ENCODE data around the gene METTL25B. TPM values are rescaled to one million over a fixed set of nuclear protein-coding genes. Genes with fewer than 3 reads are reported as not detected.

The METTL25B gene
- total and polyA plus RNA-seq, 2 of the 13 experiments (the other 11 are each of a cell fraction or from before 2014, with no cell fraction given), result 11.9 to 24.0 TPM

DNA sequence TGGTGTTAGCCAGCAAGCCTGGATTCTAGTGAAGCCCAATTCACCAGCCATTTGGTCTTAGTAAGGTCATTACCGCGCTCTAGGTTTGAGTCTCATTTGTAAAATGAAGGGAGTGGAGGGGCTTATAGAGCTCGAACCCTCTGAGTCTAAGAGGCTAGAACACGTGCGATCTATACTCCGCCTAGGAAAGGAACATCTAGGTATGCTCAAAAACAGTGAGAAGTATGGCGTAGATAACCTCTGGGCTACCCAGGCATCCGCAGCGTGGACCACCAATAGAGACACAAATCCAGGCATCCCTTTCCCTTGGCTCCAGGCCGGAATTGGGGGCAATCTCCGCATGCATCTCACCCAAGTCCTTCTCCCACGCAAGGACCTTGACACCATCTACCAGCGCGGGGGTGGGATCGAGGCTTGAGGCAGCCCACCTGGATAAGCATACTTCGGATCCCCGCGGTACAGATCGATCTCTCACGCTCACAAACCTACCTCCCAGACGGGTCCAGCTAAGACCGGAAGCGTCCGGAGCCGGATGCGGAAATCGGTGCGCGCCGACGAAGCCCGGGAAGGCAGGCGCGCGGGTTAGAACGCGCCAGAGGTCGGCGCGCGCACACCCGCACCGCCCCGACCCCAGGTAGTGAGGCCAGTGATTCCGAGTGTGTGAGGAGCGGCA lies at the start of gene METTL25B (continued):
- TF ChIP-seq ZBTB38 (CRISPR knock-in tag; IDR thresholded peaks at IDR 0.05) (peak; percentile 12; the same call in 1 of the 2 replicates), SP2 (CRISPR knock-in tag; IDR thresholded peaks at IDR 0.05) (no peak), ZNF143 (CRISPR knock-in tag; IDR thresholded peaks at IDR 0.05) (peak; percentile 28), GABPA (IDR thresholded peaks at IDR 0.05; ENCODE audit: low read depth, low read length) (peak; percentile 83), GABPA (CRISPR knock-in tag; IDR thresholded peaks at IDR 0.05; ENCODE audit: low read depth) (peak; percentile 93), IRX3 (CRISPR knock-in tag; IDR thresholded peaks at IDR 0.05; ENCODE audit: borderline replicate concordance, low read depth) (no peak), YY1 (IDR thresholded peaks at IDR 0.05; ENCODE audit: insufficient read depth, insufficient replicate concordance, low read depth, low read length) (peak; percentile 27), KLF11 (CRISPR knock-in tag; IDR thresholded peaks at IDR 0.05) (0 out of 2 replicates have a peak, but pooled peaks have one; percentile 14), SIN3A (IDR thresholded peaks at IDR 0.05; ENCODE audit: borderline replicate concordance, low read depth, low read length) (peak; percentile 72; the same call in 1 of the 2 replicates), ZSCAN25 (CRISPR knock-in tag; IDR thresholded peaks at IDR 0.05) (0 out of 2 replicates have a peak, but pooled peaks have one; percentile 24), NFYC (CRISPR knock-in tag; IDR thresholded peaks at IDR 0.05) (peak; percentile 13; the same call in 1 of the 2 replicates), ZBTB21 (CRISPR knock-in tag; IDR thresholded peaks at IDR 0.05) (no peak), HCFC1 (IDR thresholded peaks at IDR 0.05; ENCODE audit: low read depth, low read length) (peak; percentile 56), TBX3 (IDR thresholded peaks at IDR 0.05; ENCODE audit: borderline replicate concordance) (no peak), TBX2 (CRISPR knock-in tag; IDR thresholded peaks at IDR 0.05; ENCODE audit: borderline replicate concordance) (peak; percentile 17; the same call in 1 of the 2 replicates), MYNN (CRISPR knock-in tag; IDR thresholded peaks at IDR 0.05; ENCODE audit: low read depth) (0 out of 2 replicates have a peak, but pooled peaks have one; percentile 63), ASH2L (IDR thresholded peaks at IDR 0.05; ENCODE audit: insufficient read length, low read depth, low read length) (peak; percentile 58), SP5 (CRISPR knock-in tag; IDR thresholded peaks at IDR 0.05; ENCODE audit: borderline replicate concordance, low read depth) (no peak), RAD21 (CRISPR knock-in tag; IDR thresholded peaks at IDR 0.05) (no peak), REPIN1 (CRISPR knock-in tag; IDR thresholded peaks at IDR 0.05; ENCODE audit: borderline replicate concordance, low read depth) (peak; percentile 44; the same call in 1 of the 2 replicates), YEATS2 (CRISPR knock-in tag; IDR thresholded peaks at IDR 0.05; ENCODE audit: borderline replicate concordance) (peak; percentile 58; the same call in 1 of the 2 replicates), ELF1 (CRISPR knock-in tag; IDR thresholded peaks at IDR 0.05) (peak; percentile 86; the same call in 1 of the 2 replicates), CBX1 (IDR thresholded peaks at IDR 0.05; ENCODE audit: low read depth) (no peak)
- TF ChIP-seq, protein P1, sequence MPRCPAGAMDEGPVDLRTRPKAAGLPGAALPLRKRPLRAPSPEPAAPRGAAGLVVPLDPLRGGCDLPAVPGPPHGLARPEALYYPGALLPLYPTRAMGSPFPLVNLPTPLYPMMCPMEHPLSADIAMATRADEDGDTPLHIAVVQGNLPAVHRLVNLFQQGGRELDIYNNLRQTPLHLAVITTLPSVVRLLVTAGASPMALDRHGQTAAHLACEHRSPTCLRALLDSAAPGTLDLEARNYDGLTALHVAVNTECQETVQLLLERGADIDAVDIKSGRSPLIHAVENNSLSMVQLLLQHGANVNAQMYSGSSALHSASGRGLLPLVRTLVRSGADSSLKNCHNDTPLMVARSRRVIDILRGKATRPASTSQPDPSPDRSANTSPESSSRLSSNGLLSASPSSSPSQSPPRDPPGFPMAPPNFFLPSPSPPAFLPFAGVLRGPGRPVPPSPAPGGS (CRISPR knock-in tag; IDR thresholded peaks at IDR 0.05), result peak; percentile 63
- TF ChIP-seq, protein P2, sequence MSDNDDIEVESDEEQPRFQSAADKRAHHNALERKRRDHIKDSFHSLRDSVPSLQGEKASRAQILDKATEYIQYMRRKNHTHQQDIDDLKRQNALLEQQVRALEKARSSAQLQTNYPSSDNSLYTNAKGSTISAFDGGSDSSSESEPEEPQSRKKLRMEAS (IDR thresholded peaks at IDR 0.05), result peak; percentile 41; the same call in 1 of the 2 replicates
- TF ChIP-seq, protein P3, sequence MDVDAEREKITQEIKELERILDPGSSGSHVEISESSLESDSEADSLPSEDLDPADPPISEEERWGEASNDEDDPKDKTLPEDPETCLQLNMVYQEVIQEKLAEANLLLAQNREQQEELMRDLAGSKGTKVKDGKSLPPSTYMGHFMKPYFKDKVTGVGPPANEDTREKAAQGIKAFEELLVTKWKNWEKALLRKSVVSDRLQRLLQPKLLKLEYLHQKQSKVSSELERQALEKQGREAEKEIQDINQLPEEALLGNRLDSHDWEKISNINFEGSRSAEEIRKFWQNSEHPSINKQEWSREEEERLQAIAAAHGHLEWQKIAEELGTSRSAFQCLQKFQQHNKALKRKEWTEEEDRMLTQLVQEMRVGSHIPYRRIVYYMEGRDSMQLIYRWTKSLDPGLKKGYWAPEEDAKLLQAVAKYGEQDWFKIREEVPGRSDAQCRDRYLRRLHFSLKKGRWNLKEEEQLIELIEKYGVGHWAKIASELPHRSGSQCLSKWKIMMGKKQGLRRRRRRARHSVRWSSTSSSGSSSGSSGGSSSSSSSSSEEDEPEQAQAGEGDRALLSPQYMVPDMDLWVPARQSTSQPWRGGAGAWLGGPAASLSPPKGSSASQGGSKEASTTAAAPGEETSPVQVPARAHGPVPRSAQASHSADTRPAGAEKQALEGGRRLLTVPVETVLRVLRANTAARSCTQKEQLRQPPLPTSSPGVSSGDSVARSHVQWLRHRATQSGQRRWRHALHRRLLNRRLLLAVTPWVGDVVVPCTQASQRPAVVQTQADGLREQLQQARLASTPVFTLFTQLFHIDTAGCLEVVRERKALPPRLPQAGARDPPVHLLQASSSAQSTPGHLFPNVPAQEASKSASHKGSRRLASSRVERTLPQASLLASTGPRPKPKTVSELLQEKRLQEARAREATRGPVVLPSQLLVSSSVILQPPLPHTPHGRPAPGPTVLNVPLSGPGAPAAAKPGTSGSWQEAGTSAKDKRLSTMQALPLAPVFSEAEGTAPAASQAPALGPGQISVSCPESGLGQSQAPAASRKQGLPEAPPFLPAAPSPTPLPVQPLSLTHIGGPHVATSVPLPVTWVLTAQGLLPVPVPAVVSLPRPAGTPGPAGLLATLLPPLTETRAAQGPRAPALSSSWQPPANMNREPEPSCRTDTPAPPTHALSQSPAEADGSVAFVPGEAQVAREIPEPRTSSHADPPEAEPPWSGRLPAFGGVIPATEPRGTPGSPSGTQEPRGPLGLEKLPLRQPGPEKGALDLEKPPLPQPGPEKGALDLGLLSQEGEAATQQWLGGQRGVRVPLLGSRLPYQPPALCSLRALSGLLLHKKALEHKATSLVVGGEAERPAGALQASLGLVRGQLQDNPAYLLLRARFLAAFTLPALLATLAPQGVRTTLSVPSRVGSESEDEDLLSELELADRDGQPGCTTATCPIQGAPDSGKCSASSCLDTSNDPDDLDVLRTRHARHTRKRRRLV (CRISPR knock-in tag; IDR thresholded peaks at IDR 0.05), result 0 out of 2 replicates have a peak, but pooled peaks have one; percentile 25

Measured in HepG2 (cell line).